Measurements from ENCODE around the gene NMRAL1. TPM values are rescaled to one million over a fixed set of nuclear protein-coding genes. Genes with fewer than 3 reads are reported as not detected.

Gene NMRAL1
- total and polyA plus RNA-seq, 10 of the 15 experiments (the other 5 are each of a cell fraction or from before 2014, with no cell fraction given) = 4.8 to 102 (median 62.5) TPM

GRCh38 chr16:4475880-4476788 is 1.7 kb upstream of the NMRAL1 start, which contains the start of gene HMOX2 (continued):
- no peak for TF ChIP-seq SPI1 (IDR thresholded peaks at IDR 0.05; ENCODE audit: borderline replicate concordance, insufficient read depth, low read depth, low read length)
- no peak for TF ChIP-seq ZZZ3 (IDR thresholded peaks at IDR 0.05; ENCODE audit: control insufficient read depth, insufficient read length, low read depth)
- peak; percentile 77 for TF ChIP-seq SMAD5 (IDR thresholded peaks at IDR 0.05; ENCODE audit: low read depth)
- no peak for TF ChIP-seq ZNF274 (IDR thresholded peaks at IDR 0.05; ENCODE audit: insufficient read depth, insufficient read length)
- TF ChIP-seq MEF2B (IDR thresholded peaks at IDR 0.05; ENCODE audit: partially characterized antibody, poor library complexity, severe bottlenecking) = peak; percentile 47
- TF ChIP-seq SREBF1 (IDR thresholded peaks at IDR 0.05; ENCODE audit: low read length) = no peak
- TF ChIP-seq ZNF217 (IDR thresholded peaks at IDR 0.05) = no peak
- TF ChIP-seq TAF1 (IDR thresholded peaks at IDR 0.05; ENCODE audit: borderline replicate concordance, low read depth, low read length) = peak; percentile 78; the same call in 1 of the 2 replicates
- TF ChIP-seq WRNIP1 (IDR thresholded peaks at IDR 0.05; ENCODE audit: borderline replicate concordance, low read depth, low read length) = no peak
- peak; percentile 77; the same call in 1 of the 2 replicates for TF ChIP-seq CREB1 (IDR thresholded peaks at IDR 0.05; ENCODE audit: low read depth)
- no peak for TF ChIP-seq CEBPB (IDR thresholded peaks at IDR 0.05; ENCODE audit: borderline replicate concordance in 1 of 2, low read depth in 2 of 2, low read length in 2 of 2)
- TF ChIP-seq REST (IDR thresholded peaks at IDR 0.05; ENCODE audit: low read depth, low read length) = no peak

Data from GM12878 (cell line).